K562 (cell line): ENCODE measurements around the gene SEC11A. TPM values are rescaled to one million over a fixed set of nuclear protein-coding genes. Genes with fewer than 3 reads are reported as not detected.
A peak's percentile ranks its signal among the peaks of the same experiment; 100 is the strongest.

ENCODE experiments used
- AFF1 ChIP-seq, 2 experiments: fragments of 450-650 bp; IDR thresholded peaks; 2 replicates each; pipeline ENCODE4 v1.6.1; 2018; ENCODE audit warnings: mild to moderate bottlenecking in 2 of 2, low read depth in 1 of 2; ENCODE audit not compliant: partially characterized antibody in 2 of 2
- CBX3 ChIP-seq, 2 experiments: IDR thresholded peaks; 1 replicate in 1 of 2; 2 replicates in 1 of 2; pipeline ENCODE4 v1.6.1; 2012; ENCODE audit warnings: inconsistent platforms in 2 of 2, low read length in 2 of 2, borderline replicate concordance in 1 of 2, control low read depth in 1 of 2
- HMBOX1 ChIP-seq: sonication (generic); IDR thresholded peaks from 2 replicates; pipeline ENCODE4 v1.6.1; 2016
- MCM3 ChIP-seq: fragments of 450-650 bp; IDR thresholded peaks from 2 replicates; pipeline ENCODE4 v1.6.1; 2016
- MYC ChIP-seq, 2 experiments: fragments of 250-450 bp in 1 of 2; sonication (Bioruptor Pico) in 1 of 2; IDR thresholded peaks; 2 replicates each; pipeline versions ENCODE4 v1.5.1 to v1.6.1; 2012 to 2021; ENCODE audit warnings: low read depth in 2 of 2, borderline replicate concordance in 1 of 2, improper control_type of control experiment in 1 of 2, low read length in 1 of 2, mild to moderate bottlenecking in 1 of 2, moderate library complexity in 1 of 2
- SMARCA4 ChIP-seq: fragments of 450-650 bp; IDR thresholded peaks from 2 replicates; pipeline ENCODE4 v1.6.1; 2016
- TEAD1 ChIP-seq, 2 experiments: fragments of 450-650 bp in 1 of 2; sonication (generic) in 1 of 2; formaldehyde crosslinking; IDR thresholded peaks; 2 replicates each; pipeline versions ENCODE4 v1.4.0 to v1.8.0; 2020 to 2022; ENCODE audit warnings: mild to moderate bottlenecking in 2 of 2, missing genetic modification reagents in 1 of 2
- TEAD4 ChIP-seq, 2 experiments: sonication (generic) in 1 of 2; formaldehyde crosslinking in 1 of 2; IDR thresholded peaks; 2 replicates each; pipeline versions ENCODE4 v1.6.1 to v1.8.0; 2012 to 2022; ENCODE audit warnings: borderline replicate concordance in 1 of 2, inconsistent platforms in 1 of 2, low read length in 1 of 2, mild to moderate bottlenecking in 1 of 2, missing genetic modification reagents in 1 of 2
- ZNF586 ChIP-seq: fragments of 450-650 bp; formaldehyde crosslinking; conservative IDR thresholded peaks from 2 replicates; pipeline ENCODE4 v1.4.0; 2020; ENCODE audit warnings: mild to moderate bottlenecking, moderate library complexity
- polyA plus RNA-seq, 8 experiments: library from polyadenylated mRNA; depleted of rRNA in 4 of 8; stranded (reverse) in 5 of 8; unstranded in 3 of 8; fragments of >200 nt; fragmentation: Nextera tagmentation in 2 of 8; fragmentation: Illumina TruSeq in 1 of 8; extraction: Ambion mirVana in 2 of 8; extraction: Trizol in 1 of 8; gene quantifications; 2 replicates each; pipeline versions ENCODE4 v1.2.1 to v1.2.3, GENCODE V29; 2011 to 2014; ENCODE audit warnings: inconsistent platforms in 1 of 8, missing spikeins in 1 of 8
- total RNA-seq, 7 experiments: library from RNA; depleted of rRNA in 6 of 7; stranded (reverse); fragments of >200 nt in 6 of 7; fragmentation: Illumina TruSeq in 2 of 7; extraction: Trizol in 2 of 7; gene quantifications; 2 replicates each; pipeline versions ENCODE4 v1.2.1 to v1.2.3, GENCODE V29; 2011 to 2021; ENCODE audit warnings: low replicate concordance in 1 of 7
- TF ChIP-seq, protein P1 (sequence below): sonication (generic); formaldehyde crosslinking; IDR thresholded peaks from 2 replicates; pipeline ENCODE4 v1.8.1; 2022; ENCODE audit warnings: missing genetic modification reagents
- TF ChIP-seq, protein P2 (sequence below): sonication (generic); formaldehyde crosslinking; IDR thresholded peaks from 2 replicates; pipeline ENCODE4 v1.8.0; 2022; ENCODE audit warnings: mild to moderate bottlenecking, missing genetic modification reagents
- TF ChIP-seq, protein P3 (sequence below): fragments of 250-450 bp; sonication (Bioruptor Pico); IDR thresholded peaks from 2 replicates; pipeline ENCODE4 v1.8.0; 2022; ENCODE audit warnings: moderate library complexity, mild to moderate bottlenecking, inconsistent platforms

Gene SEC11A
- total and polyA plus RNA-seq, 9 of the 15 experiments (the other 6 are each of a cell fraction or from before 2014, with no cell fraction given) = 175 to 310 (median 229) TPM

DNA sequence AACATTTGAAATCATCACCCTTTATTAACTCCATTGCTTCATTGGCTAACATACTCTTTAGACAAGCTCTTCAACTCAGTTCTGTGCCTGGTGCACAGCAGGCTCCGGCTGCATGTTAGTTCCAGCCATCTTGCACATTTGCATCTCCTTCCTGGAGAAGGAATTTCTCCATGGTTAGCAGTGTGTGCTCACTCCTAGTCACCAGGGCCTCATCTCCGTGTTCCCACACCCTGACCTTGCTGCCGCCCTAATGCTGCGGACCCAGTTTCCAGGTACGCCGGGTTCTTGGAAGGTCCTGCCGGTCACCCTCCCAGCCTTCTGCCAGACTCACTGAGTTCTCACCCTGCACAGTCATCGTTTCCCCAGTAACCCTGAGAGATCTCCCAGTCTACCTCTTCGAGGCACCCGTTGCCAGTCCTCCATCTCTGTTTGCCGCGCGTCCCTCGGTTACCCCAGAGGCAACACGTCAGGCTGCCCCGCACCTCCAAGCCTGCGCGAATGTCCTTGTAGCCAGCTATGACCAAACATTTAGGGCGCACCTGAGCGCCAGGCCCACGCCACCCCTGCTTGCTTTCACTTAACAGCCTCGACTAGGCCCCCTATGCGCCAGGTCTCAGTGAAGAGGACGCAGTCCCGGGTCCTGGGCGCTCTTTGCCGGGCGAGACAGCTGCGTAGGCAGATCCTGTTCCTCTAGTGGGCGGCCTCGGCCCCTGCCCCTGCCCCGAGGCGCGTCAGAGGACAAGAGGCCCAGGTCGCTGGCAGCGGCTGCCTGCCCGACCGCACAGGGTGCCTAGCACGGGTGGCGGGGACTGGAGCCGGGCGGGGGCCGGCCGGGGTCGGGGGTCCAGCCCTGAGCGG lies 31.7 kb upstream of the SEC11A start (continued):
- TF ChIP-seq AFF1 (IDR thresholded peaks at IDR 0.05; ENCODE audit: low read depth in 1 of 2, partially characterized antibody in 2 of 2) = peak in 1 of 2 experiments; percentile 27
- TF ChIP-seq TEAD4 (IDR thresholded peaks at IDR 0.05; ENCODE audit: low read length) = no peak
- no peak for TF ChIP-seq TEAD4 (CRISPR knock-in tag; IDR thresholded peaks at IDR 0.05; ENCODE audit: borderline replicate concordance)
- TF ChIP-seq, protein P1, sequence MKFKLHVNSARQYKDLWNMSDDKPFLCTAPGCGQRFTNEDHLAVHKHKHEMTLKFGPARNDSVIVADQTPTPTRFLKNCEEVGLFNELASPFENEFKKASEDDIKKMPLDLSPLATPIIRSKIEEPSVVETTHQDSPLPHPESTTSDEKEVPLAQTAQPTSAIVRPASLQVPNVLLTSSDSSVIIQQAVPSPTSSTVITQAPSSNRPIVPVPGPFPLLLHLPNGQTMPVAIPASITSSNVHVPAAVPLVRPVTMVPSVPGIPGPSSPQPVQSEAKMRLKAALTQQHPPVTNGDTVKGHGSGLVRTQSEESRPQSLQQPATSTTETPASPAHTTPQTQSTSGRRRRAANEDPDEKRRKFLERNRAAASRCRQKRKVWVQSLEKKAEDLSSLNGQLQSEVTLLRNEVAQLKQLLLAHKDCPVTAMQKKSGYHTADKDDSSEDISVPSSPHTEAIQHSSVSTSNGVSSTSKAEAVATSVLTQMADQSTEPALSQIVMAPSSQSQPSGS (CRISPR knock-in tag) = no peak
- no peak for TF ChIP-seq SMARCA4
- no peak for TF ChIP-seq MCM3
- no peak for TF ChIP-seq TEAD1 (CRISPR knock-in tag; IDR thresholded peaks at IDR 0.05)
- TF ChIP-seq ZNF586 (CRISPR knock-in tag) = no peak
- TF ChIP-seq, protein P2, sequence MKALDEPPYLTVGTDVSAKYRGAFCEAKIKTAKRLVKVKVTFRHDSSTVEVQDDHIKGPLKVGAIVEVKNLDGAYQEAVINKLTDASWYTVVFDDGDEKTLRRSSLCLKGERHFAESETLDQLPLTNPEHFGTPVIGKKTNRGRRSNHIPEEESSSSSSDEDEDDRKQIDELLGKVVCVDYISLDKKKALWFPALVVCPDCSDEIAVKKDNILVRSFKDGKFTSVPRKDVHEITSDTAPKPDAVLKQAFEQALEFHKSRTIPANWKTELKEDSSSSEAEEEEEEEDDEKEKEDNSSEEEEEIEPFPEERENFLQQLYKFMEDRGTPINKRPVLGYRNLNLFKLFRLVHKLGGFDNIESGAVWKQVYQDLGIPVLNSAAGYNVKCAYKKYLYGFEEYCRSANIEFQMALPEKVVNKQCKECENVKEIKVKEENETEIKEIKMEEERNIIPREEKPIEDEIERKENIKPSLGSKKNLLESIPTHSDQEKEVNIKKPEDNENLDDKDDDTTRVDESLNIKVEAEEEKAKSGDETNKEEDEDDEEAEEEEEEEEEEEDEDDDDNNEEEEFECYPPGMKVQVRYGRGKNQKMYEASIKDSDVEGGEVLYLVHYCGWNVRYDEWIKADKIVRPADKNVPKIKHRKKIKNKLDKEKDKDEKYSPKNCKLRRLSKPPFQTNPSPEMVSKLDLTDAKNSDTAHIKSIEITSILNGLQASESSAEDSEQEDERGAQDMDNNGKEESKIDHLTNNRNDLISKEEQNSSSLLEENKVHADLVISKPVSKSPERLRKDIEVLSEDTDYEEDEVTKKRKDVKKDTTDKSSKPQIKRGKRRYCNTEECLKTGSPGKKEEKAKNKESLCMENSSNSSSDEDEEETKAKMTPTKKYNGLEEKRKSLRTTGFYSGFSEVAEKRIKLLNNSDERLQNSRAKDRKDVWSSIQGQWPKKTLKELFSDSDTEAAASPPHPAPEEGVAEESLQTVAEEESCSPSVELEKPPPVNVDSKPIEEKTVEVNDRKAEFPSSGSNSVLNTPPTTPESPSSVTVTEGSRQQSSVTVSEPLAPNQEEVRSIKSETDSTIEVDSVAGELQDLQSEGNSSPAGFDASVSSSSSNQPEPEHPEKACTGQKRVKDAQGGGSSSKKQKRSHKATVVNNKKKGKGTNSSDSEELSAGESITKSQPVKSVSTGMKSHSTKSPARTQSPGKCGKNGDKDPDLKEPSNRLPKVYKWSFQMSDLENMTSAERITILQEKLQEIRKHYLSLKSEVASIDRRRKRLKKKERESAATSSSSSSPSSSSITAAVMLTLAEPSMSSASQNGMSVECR (CRISPR knock-in tag) = no peak; the same call in 1 of the 2 replicates
- no peak for TF ChIP-seq HMBOX1
- TF ChIP-seq CBX3 (IDR thresholded peaks at IDR 0.05; ENCODE audit: borderline replicate concordance in 1 of 2, low read length in 2 of 2) = no peak
- TF ChIP-seq, protein P3, sequence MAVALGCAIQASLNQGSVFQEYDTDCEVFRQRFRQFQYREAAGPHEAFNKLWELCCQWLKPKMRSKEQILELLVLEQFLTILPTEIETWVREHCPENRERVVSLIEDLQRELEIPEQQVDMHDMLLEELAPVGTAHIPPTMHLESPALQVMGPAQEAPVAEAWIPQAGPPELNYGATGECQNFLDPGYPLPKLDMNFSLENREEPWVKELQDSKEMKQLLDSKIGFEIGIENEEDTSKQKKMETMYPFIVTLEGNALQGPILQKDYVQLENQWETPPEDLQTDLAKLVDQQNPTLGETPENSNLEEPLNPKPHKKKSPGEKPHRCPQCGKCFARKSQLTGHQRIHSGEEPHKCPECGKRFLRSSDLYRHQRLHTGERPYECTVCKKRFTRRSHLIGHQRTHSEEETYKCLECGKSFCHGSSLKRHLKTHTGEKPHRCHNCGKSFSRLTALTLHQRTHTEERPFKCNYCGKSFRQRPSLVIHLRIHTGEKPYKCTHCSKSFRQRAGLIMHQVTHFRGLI (CRISPR knock-in tag) = no peak
- TF ChIP-seq MYC (IDR thresholded peaks at IDR 0.05; ENCODE audit: low read depth, low read length) = no peak
- TF ChIP-seq MYC (CRISPR knock-in tag; IDR thresholded peaks at IDR 0.05; ENCODE audit: borderline replicate concordance, low read depth) = no peak; the same call in 1 of the 2 replicates
